Measurements from ENCODE around the gene IVD.
A peak's percentile ranks its signal among the peaks of the same experiment; 100 is the strongest.

Gene IVD

DNA sequence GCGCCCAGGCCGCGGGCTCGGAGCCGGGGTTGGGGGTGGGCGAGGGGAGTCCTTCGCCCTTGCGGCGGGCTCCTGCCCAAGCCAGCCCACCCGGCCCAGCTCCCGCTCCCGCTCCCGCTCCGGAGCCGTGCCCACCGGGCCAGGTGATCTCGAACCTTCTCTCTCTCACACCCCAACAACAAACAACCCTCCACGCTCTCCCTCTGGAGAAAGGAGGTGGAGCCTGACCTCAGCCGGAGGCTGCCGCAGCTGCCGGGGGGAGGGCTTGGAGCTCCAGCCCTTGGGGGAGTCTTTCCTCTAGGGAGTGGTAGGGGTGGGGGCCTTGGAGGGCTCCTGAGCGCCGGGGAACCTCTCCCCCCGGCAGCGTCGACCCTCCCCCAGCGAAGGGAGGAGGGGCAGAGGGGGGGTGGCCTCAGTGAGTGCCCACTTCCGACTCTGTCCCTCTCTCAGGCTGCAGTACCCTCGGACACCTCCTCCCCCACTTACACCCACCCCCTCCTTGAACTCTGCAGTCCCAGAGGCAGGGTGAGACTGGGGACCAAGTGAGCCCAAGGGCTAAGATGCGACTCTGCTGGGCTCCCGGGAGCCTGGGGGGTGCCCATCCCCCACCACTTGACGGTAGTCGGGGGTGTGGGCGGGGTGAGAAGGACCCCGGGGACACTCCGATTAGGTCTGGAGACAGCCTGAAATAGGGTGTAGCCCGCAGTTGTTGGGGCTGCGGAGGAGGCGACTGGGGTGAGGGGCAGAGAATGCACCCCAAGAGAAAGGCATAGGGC is 30.7 kb downstream of the IVD start:
- peak in 3 of 10 donors; percentile 21 to 90 (median 86) for DNase-seq
- intact Hi-C loops (cut with DNase I): no loop called here

DNA sequence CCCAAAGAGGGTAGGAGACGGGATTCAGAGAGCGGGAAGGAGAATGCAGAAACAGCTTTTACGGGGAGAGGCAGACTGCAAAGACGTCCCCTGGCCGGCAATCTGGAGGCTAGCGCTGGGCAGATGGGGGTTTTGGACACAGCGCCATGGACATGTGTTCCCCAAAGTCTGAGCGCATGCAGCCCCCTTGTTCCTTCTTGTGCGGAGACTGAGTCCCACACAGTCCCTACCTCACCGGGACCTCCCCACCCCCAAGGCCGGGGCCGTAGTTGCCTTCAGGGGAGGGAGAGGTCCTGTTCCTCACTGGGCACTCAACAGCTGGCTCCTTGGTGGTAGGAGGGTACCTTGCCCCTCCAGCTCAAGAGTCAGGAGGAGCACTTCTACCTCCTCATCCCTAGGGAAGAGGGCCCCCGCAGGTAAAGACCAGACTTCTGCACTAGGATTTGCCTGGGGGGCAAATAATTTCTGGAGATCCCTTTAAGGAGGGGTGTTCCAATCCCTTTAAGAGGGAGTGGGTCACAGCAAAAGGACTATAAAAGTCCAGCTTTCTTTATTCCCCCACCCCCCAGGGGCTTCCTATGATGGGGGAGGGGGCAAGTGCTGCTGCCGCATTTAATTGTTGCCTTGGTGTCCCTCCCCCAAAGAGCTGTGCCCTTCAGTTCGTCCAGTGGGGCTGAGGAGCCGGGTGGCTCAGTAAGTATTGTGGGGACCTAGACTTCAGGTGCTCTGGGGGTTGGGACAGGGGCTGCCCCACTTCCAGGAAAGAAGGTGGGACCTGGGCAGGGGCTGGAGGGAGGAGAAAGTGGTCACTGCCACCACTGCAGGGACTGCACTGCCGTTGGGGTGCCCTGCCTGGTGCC is 31.5 kb downstream of the IVD start:
- intact Hi-C loops (cut with DNase I): no loop called here
- DNase-seq: no peak

DNA sequence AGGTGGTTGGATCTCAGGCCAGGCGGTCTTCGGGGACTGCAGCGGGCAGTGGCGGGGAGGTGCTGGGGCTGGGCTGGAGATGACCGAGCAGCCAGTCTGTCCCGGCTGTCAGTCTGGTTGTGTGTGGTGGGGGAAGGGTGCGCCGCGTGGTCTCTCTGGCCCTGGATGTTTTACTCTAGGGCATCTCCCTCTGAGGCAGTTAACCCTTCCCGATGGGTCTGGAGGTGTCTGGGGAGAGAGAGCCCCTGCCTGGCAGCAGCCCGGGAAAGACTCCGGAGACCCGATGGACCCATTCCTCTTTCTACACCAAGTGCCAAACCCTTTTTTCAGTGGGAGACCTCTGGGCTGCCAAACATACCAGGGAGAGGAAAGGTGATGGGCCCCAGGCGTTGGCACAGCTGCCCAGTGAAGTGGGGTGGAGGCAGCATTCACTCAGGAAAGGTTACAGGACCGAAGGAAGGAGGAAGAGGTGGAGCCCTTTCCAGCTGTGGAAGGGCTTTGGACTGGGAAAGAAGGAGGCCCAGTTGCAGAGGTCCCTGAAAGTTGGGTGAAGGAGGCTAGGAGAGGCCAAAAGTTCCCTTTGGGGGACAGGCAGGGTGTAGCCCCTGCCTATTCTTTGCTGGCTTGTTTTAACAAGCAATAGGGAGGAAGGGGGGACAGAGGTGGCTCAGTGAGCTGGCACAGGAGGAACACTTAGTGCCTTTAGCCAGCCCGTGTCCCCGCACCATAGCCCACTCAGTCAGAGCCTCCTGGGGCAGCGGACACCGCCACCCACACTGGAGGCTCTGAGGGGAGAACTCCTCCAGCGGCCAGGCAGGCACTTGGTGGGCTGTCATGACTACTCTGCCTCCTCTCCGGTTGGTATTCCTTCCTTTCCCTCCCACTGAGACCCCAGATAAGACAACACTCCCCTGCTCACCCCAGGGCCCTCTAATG is 32.4 kb downstream of the IVD start:
- intact Hi-C loops (cut with DNase I): no loop called here
- peak in 1 of 10 donors; percentile 81 for DNase-seq

DNA sequence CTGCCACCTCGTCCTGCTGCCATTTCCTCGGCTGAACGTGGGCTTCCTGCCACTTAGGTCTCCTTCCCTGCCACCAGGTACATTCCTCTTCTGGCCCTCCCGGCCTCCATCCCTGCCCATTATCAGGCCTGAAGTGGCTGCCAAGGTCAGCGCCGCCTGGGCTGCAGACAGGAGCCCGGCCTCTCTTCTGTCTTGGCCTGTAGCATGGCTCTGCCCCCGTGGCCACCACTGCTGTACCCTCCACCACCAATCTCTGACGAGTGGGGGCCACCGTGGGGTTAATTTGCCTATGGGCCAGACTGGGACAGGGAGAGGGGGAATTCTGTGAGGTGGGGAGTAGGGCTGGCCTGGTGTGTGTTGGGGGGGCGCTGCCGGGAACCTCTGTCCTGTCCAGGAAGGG is 33.1 kb downstream of the IVD start:
- intact Hi-C loops (cut with DNase I): no loop called here
- DNase-seq: peak in 1 of 10 donors; percentile 79

DNA sequence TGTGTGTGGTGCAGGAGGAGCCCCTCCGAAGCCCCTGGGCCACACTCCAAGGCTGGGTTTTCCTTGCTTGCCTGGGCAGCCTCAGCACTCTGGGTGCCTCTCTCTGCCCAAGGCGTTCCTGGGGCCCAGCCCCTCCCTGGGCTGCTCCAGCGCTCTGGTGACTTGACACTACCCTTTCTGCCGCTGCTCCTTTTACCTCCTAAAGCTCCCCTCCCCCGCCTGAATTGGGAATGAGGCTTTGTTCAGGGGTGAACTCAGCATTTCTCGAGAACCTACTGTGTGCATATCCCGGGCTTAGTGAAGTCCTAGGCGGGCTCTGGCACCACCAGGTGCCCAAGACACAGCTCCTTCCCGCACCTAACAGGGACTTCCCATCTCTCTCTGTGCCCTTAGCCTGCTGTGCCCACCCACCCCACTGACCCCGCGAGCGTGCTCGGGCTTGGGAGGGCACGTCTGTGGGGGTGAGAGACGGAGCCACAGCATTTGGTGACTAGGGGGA is 33.9 kb downstream of the IVD start:
- intact Hi-C loops (cut with DNase I): no loop called here
- peak in 1 of 10 donors; percentile 80 for DNase-seq

DNA sequence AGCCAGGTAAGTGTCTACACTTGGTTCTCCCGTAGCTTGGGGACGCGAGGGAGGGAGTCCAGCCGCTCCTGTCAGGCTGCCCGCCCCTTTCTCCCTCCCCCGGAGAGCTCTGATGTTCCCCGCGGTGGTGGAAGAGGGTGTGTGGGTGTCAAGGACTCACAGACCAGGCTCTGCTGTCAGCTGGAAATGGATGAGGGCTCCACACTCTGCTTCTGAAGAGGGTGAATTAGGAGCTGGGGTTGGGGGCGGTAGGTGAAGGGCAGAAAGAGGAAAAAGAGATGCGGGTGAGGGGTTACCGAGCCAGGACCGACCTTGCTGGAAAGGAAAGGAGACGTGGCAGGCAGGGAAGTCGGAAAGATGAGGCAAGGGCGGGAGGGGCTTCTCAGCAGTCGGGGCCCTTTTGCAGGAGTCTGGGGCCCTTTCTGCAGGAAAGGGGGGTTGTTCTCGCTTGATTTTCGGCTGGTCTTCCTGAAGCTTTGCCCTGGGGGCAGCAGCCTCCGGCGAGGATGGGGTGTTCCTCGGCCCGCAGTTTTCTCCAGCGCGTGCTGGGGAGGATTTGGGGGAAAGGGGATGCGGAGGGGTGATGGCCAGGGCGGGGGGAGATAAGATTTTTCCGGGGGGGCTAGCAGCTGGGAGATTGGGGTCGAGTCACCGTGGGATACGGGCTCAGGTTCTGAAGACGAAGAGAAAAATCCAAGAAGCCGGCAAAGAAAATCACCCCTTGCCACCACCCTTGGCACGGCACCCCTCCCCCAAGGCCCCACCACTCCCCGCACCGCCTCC is 34.6 kb downstream of the IVD start:
- intact Hi-C loops (cut with DNase I): loop anchor here (2.0 to 10.0 kb wide), 3 partner anchors 31 to 125 kb away; partner anchors contain the start of genes CCDC32, CHST14 and RPUSD2
- DNase-seq: peak; percentile 21 to 95 (median 60)

DNA sequence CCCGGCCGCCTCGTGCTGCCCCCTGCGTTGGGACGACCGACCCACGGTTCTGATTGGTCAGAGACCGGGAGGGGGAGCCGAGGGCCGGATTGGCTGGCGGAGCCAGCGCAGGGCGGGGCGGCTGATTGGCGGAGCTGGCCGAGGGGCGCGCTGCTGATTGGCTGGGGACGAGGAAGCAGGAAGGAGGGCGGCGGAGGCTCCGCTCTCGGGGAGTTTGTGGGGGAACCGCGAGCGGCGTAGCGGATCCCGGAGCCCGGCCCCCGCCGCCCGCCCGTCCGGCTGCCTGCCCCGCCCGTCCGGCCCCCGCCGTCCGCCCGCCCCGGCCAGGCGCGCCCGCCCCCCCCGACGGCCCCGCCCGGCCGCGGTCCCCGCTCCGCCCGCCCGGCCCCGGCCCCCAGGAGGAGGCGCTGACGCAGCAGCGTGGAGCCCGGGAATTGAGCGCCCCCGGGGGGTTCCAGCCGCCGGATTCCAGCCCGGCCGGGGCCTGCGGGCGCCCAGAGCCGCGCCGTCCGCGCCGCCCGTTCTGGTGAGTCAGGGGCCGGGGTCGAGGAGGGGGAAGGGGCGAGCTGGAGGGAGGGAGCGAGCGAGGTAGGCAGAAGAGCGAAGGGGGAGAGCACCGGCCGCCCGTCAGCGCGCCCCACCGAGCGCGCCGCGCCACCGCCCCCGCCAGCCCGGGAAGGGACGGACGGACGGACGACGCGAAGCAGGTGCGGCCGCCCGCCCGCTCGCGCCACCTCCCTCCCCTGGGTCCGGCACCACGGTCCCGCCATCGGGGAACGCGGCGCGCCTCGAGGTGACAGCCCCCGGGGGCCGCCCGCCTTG is 35.4 kb downstream of the IVD start, which contains the start of gene BAHD1:
Gene BAHD1, plus strand, starts transcription at position 211 of the 822 bp plus-strand sequence. CDS start 17,512 bp downstream, outside the sequence.
- intact Hi-C loops (cut with DNase I): loop anchor here (2.0 to 10.0 kb wide), 3 partner anchors 30 to 124 kb away; partner anchors contain the start of genes CCDC32, CHST14 and RPUSD2
- peak; percentile 97 to 100 (median 98) for DNase-seq

DNA sequence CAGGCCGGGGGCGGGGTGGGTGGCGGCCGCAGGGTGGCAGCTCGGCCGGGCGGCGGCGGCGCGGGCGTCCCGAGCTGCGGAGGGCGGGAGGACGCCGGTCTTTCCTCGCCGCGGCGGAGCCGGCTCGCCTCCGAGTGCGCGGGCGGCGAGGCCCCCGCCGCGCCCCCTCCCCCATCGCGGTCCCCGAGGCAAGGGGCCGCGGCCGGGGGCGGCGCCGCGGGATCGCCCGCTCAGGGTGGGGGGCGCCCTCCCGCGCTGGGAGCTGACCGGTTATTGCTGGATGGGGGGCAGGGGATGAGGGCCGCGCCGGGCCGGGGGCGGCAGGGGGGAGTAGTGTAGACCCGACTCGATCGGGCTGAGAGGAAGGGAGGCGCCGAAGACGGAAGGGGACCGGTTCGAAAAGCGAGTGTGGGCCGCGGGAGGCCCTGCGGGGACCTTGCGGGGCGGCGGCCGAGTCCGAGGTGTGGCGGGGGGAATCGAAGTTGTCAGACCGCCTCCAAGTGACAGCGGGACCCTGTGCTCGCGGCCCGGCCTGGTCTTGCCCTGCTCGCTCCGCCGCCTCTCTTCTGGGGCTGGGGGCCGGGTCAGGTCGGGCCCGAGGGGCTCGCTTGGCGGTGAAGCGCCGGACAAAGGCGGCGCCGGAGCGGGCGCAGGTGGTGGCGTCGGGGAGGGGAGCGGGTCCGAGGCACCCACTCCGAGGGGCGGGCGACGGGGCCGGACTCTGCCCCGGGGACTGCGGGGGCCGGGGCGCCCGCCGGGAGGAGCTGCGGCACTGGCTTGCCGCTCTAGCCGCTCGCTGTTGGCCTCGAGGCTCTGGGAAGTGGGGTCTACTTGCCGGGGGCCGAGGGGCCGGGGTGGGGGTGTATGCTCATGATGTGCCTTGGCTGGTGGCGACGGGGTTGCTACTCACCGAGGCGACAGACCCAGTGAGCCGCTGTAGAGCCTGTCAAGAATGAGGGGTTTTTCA is 36.3 kb downstream of the IVD start:
- intact Hi-C loops (cut with DNase I): loop anchor here (2.0 to 10.0 kb wide), 3 partner anchors 29 to 123 kb away; partner anchors contain the start of genes CCDC32, CHST14 and RPUSD2
- DNase-seq: peak in 2 of 10 donors; percentile 21 to 85

DNA sequence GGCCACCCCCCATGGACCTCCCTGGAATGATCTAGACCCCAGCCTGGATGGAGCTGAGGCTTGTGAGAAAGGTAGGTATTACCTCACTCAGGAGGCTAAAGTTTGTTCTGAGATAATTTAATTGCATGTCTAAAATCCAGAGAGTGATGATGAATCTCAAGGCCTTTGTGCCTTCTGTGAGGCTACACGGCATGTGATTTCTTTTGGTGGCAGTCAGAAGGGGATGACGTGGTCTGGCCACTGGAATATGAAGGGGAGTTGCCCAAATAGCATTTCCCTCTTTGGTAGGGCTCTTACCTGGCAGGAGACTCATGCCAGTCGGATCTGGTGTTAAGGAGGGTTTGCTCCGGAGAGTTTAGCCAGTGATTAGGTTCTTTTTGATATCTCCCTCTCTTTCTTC is 37.7 kb downstream of the IVD start:
- intact Hi-C loops (cut with DNase I): loop anchor here (10.0 kb wide), 2 partner anchors 62 to 122 kb away; partner anchors contain the start of genes CCDC32 and RPUSD2
- DNase-seq: peak in 1 of 10 donors; percentile 22

DNA sequence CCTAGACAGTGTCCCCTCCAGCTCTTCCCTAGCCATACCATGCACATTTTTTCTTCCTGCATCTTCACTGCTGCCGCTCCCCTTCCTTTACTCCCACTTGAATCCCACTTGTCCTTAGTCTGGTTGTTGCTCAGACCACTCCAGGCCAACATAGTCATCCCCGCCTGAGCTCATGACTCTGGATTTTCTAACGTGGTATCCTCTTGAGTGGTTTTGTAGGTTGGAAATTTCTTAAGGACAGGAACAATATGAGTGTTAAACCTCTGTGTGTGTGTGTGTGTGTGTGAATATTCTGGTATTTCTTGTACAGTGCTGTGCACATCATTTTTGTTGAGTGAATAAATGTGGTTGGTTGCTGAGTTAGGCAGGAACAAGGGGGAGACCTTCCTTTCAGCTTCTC is 38.3 kb downstream of the IVD start:
- DNase-seq: no peak
- intact Hi-C loops (cut with DNase I): loop anchor here (10.0 kb wide), 2 partner anchors 61 to 121 kb away; partner anchors contain the start of genes CCDC32 and RPUSD2

DNA sequence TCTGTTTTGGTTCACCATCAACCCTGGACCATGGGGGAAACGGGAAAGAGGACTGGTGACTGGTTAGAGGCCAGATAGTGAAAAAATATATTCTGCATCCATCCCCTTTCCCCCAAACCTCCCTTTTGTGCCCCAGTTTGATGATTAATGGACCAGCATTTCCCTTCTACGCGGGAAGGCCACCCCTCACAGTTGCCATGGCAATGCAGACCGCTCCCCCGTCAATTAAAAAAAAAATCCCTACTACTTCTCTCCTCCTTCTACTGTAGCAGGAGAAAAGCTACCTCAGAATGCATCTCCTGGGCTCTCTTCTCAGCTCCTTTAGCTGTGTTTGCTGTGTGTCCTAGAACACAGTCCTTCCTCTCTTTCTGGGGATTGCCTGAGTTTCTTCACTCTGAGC is 39.1 kb downstream of the IVD start:
- DNase-seq: peak in 1 of 10 donors; percentile 25
- intact Hi-C loops (cut with DNase I): loop anchor here (10.0 kb wide), 2 partner anchors 60 to 120 kb away; partner anchors contain the start of genes CCDC32 and RPUSD2

DNA sequence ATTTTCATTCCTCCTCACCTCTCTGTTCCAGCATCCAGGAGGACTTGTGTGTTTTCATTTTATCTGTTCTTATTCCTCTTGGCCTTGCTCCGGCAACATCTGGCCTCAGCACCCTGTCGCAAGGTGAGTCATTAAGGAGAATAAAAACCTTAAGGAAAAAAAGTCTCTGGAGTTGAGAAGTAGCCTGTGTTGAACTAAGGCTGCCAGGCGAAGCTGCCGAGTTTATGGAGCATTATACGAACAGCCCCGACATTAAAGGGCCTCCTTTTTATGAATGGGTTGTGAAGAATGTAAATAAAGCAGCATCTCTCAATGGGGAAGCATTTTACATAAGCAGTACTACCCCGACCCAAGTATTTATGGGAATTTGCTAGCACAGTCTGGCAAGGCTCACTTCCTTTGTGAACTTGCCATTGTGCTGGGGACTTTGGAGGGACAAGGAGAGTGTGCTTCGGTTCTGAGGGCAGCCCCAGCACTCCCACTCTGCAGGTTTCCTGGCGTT is 39.9 kb downstream of the IVD start:
- intact Hi-C loops (cut with DNase I): loop anchor here (10.0 kb wide), 2 partner anchors 59 to 119 kb away; partner anchors contain the start of genes CCDC32 and RPUSD2
- no peak for DNase-seq

DNA sequence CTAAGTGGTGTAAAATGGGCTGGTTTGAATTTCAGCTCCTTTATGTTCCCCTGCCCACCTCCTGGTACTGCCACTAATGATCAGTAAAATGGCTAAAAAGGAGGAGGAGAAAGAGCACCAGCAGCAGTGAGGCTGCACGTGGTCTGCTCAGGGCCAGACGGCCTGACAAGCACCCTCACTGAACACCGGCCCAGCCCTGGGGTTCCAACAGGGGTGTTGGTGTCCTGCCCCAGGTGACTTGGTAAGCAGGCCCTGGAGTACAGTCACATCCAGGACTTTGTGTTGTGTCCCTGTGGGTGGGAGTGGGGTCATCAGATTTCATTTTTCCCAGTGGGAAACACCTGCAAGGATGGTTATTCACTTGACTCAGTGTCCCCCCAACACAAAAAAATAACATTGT is 40.5 kb downstream of the IVD start:
- DNase-seq: peak in 1 of 10 donors; percentile 67
- intact Hi-C loops (cut with DNase I): loop anchor here (10.0 kb wide), 2 partner anchors 59 to 119 kb away; partner anchors contain the start of genes CCDC32 and RPUSD2

DNA sequence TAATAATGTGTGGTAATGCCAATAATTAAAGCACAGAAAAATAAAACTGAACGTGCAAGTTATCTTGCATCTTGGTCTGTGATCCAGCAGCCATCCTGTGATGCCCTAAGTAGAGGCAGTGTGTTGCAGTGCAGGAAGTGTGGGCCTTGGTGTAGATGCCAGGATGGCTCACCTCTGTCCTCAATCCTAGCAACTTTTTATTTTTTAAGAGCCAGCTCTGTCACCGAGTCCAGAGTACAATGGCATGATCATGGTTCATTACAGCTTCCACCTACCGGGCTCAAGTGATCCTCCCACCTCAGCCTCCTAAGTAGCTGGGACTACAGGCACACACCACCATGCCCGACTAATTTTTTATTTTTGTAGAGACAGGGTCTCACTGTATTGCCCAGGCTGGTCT is 42.8 kb downstream of the IVD start:
- no peak for DNase-seq
- intact Hi-C loops (cut with DNase I): loop anchor here (10.0 kb wide), 2 partner anchors 56 to 116 kb away; partner anchors contain the start of genes CCDC32 and RPUSD2

DNA sequence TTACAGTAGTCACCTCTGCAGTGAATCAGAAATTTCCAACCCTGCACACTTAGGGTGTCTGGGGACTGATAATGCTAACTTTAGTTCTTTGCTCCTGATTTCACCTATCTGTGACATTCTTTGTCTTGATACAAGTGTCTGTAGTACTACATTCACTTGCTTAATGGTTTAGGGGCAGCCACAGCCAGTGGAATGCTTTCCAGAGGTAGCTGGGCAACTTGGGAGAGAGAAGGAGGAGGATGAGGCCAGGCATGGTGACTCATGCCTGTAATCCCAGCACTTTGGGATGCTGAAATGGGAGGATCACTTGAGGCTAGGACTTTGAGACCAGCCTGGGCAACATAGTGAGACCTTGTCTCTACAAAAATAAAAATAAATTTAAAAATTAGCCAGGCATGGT is 43.7 kb downstream of the IVD start:
- peak in 1 of 10 donors; percentile 3 for DNase-seq
- intact Hi-C loops (cut with DNase I): loop anchor here (10.0 kb wide), 2 partner anchors 56 to 116 kb away; partner anchors contain the start of genes CCDC32 and RPUSD2

DNA sequence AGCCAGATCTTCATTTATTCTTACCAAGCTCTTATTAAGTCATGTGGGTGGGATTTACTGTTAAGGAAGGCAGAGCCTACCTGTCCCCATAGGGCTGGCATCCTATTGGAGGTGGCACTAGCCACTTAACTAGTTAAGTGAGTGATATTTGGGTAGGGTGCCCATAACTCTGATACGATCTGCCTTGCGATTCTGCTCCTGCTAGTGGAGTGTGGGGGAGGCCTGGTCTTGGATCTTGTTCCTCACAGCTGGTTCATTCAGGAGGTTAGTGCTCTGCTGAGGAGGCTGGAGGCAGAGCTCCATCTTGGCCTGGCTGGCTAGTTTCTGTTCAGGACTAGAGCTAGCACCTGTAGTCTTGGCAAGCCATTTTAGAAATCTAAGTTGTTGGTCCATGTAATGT is 44.5 kb downstream of the IVD start:
- intact Hi-C loops (cut with DNase I): no loop called here
- peak in 1 of 10 donors; percentile 44 for DNase-seq
